Measurements from ENCODE around the gene CES4A.
"Not testable (repeated sequence)": the region's sequence is repeated elsewhere in the genome, so short reads cannot be mapped to it uniquely, and the experiment has no call there.

Gene CES4A

GRCh38 chr16:67022531-67023214, 34.3 kb downstream of the CES4A start:
- DNase-seq (ENCODE audit: low read depth): no peak

- DNase-seq (ENCODE audit: low read depth): no peak
Observed at GRCh38 chr16:67023689-67024088, 35.3 kb downstream of the CES4A start.

GRCh38 chr16:67024384-67025209, 36.2 kb downstream of the CES4A start:
- no peak for DNase-seq (ENCODE audit: low read depth)

GRCh38 chr16:67025210-67025550, 36.8 kb downstream of the CES4A start:
- no peak for DNase-seq (ENCODE audit: low read depth)

- DNase-seq (ENCODE audit: low read depth): no peak
Observed at GRCh38 chr16:67026570-67026969, 38.2 kb downstream of the CES4A start.

GRCh38 chr16:67027046-67027445, 38.7 kb downstream of the CES4A start:
- no peak for DNase-seq (ENCODE audit: low read depth)

GRCh38 chr16:67028167-67028695, 39.8 kb downstream of the CES4A start:
- no peak for DNase-seq (ENCODE audit: low read depth)

- DNase-seq (ENCODE audit: low read depth): peak; percentile 92
Observed at GRCh38 chr16:67028696-67029253, 40.4 kb downstream of the CES4A start, which contains the start of gene CBFB. Gene CBFB (plus strand): TSS chr16:67029149. CDS start chr16:67029408, 259 bp downstream.

GRCh38 chr16:67029254-67030096, 41.1 kb downstream of the CES4A start:
- peak; percentile 49 for DNase-seq (ENCODE audit: low read depth)

- no peak for DNase-seq (ENCODE audit: low read depth)
Observed at GRCh38 chr16:67030221-67030962, 42.0 kb downstream of the CES4A start.

GRCh38 chr16:67034487-67034886, 46.1 kb downstream of the CES4A start:
- no peak for DNase-seq (ENCODE audit: low read depth)

GRCh38 chr16:67035364-67035763, 47.0 kb downstream of the CES4A start:
- DNase-seq (ENCODE audit: low read depth): no peak

- DNase-seq (ENCODE audit: low read depth): no peak
Observed at GRCh38 chr16:67036323-67036741, 47.9 kb downstream of the CES4A start.

GRCh38 chr16:67039260-67040020, 51.1 kb downstream of the CES4A start:
- DNase-seq (ENCODE audit: low read depth): no peak

- DNase-seq (ENCODE audit: low read depth): no peak
Observed at GRCh38 chr16:67040166-67040565, 51.8 kb downstream of the CES4A start.

- no peak for DNase-seq (ENCODE audit: low read depth)
Observed at GRCh38 chr16:67040906-67041305, 52.5 kb downstream of the CES4A start.

GRCh38 chr16:67041520-67041919, 53.1 kb downstream of the CES4A start:
- not testable (repeated sequence) for DNase-seq (ENCODE audit: low read depth)

GRCh38 chr16:67043420-67043819, 55.0 kb downstream of the CES4A start:
- no peak for DNase-seq (ENCODE audit: low read depth)

- DNase-seq (ENCODE audit: low read depth): no peak
Observed at GRCh38 chr16:67050796-67051195, 62.4 kb downstream of the CES4A start.

GRCh38 chr16:67052399-67052798, 64.0 kb downstream of the CES4A start:
- no peak for DNase-seq (ENCODE audit: low read depth)

All from activated T-helper 9 cell treated with anti-CD3 and anti-CD28 coated beads, Interleukin-2, amount 50 U/mL, for 16 hours (primary cell).